Measurements from ENCODE around the gene SFXN2. TPM values are rescaled to one million over a fixed set of nuclear protein-coding genes. Genes with fewer than 3 reads are reported as not detected.

The SFXN2 gene
- total RNA-seq, 1 donor from 2014 or later: 12.0 TPM

GRCh38 chr10:102729029-102730026 lies 14.9 kb downstream of the SFXN2 start:
- DNase-seq: peak; percentile 93
- ATAC-seq: peak; percentile 96
- intact Hi-C loops (cut with DNase I): loop anchor here (5.0 kb wide), 2 partner anchors 163 to 173 kb away; no protein-coding TSS in a partner anchor
- no peaks in the 10 kb centered on the region for H3K9me3 ChIP-seq
- TF ChIP-seq, protein P1, sequence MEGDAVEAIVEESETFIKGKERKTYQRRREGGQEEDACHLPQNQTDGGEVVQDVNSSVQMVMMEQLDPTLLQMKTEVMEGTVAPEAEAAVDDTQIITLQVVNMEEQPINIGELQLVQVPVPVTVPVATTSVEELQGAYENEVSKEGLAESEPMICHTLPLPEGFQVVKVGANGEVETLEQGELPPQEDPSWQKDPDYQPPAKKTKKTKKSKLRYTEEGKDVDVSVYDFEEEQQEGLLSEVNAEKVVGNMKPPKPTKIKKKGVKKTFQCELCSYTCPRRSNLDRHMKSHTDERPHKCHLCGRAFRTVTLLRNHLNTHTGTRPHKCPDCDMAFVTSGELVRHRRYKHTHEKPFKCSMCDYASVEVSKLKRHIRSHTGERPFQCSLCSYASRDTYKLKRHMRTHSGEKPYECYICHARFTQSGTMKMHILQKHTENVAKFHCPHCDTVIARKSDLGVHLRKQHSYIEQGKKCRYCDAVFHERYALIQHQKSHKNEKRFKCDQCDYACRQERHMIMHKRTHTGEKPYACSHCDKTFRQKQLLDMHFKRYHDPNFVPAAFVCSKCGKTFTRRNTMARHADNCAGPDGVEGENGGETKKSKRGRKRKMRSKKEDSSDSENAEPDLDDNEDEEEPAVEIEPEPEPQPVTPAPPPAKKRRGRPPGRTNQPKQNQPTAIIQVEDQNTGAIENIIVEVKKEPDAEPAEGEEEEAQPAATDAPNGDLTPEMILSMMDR (IDR thresholded peaks at IDR 0.05): peak; percentile 91
- no peak overlapping the region for H3K4me3 ChIP-seq
- H3K4me1 ChIP-seq: peaks cover 10% of the 10 kb centered on the region
- peaks cover 30% of the 10 kb centered on the region for H3K36me3 ChIP-seq
- no peak overlapping the region for H3K27ac ChIP-seq
- no peaks in the 10 kb centered on the region for H3K27me3 ChIP-seq

GRCh38 chr10:102731222-102731800 lies 16.9 kb downstream of the SFXN2 start:
- no peak for DNase-seq
- H3K36me3 ChIP-seq: peaks cover 30% of the 10 kb centered on the region
- H3K27ac ChIP-seq: no peak overlapping the region
- H3K9me3 ChIP-seq: no peaks in the 10 kb centered on the region
- H3K4me3 ChIP-seq: no peak overlapping the region
- intact Hi-C loops (cut with DNase I): loop anchor here (5.0 kb wide), 1 partner anchor 161 kb away; no protein-coding TSS in a partner anchor
- no peak for ATAC-seq
- TF ChIP-seq, protein P1 (IDR thresholded peaks at IDR 0.05): no peak
- peaks cover 10% of the 10 kb centered on the region for H3K4me1 ChIP-seq
- H3K27me3 ChIP-seq: no peaks in the 10 kb centered on the region

DNA sequence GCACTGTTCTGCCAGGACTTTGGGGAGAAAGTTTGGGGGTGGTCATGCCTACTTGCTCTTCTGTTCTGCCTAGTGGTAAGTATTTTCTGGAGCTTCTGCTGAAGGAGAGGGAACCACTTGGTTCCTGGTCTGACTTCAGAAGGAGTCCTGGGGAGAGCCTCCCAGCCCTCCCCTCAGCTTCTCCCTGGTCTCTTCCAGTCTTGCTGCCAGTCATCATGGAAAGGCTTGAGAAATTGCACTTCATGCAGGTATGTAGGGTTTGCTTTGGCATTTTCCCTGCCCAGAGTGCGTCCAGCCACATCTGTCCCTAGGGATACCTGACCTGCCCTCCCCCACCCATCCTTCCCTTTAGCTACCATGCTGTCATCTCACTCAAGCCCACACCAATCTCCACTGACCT lies 18.2 kb downstream of the SFXN2 start:
- Histone ChIP-seq H3K36me3 (peaks cover 23% of the 10 kb centered on the region), H3K9me3 (no peaks in the 10 kb centered on the region), H3K27me3 (no peaks in the 10 kb centered on the region), H3K4me3 (no peak overlapping the region), H3K4me1 (peaks cover 10% of the 10 kb centered on the region), H3K27ac (no peak overlapping the region)
- DNase-seq: no peak
- TF ChIP-seq, protein P1 (IDR thresholded peaks at IDR 0.05): no peak
- ATAC-seq: no peak
- intact Hi-C loops (cut with DNase I): loop anchor here (5.0 kb wide), 1 partner anchor 160 kb away; no protein-coding TSS in a partner anchor

DNA sequence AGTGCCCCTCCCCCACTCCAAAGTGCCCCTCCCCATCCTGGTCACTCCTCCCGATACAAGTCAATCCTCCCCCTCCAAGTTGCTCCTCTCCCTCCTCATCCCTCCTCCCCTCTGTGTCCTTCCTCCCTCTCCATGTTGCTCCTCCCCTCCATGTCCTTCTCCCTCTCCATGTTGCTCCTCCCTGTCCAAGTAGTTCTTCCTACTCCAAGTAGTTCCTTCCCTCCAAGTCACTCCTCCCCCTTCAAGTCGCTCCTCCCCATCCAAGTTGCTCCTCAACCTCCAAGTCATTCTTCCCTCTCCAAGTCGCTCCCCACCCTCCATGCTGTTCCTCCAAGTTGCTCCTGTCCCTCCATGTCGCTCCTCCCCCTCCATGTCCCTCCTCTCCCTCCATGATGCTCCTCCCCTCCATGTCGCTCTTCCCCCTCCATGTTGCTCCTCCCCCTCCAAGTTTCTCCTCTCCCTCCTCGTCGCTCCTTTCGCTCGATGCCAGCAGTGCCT lies 20.7 kb downstream of the SFXN2 start:
- DNase-seq: no peak
- peak; percentile 22 for ATAC-seq
- H3K36me3 ChIP-seq: peaks cover 18% of the 10 kb centered on the region
- H3K4me1 ChIP-seq: peaks cover 16% of the 10 kb centered on the region
- intact Hi-C loops (cut with DNase I): no loop called here
- H3K27me3 ChIP-seq: no peaks in the 10 kb centered on the region
- no peak overlapping the region for H3K27ac ChIP-seq
- H3K9me3 ChIP-seq: no peaks in the 10 kb centered on the region
- H3K4me3 ChIP-seq: no peak overlapping the region
- TF ChIP-seq, protein P1 (IDR thresholded peaks at IDR 0.05): no peak

DNA sequence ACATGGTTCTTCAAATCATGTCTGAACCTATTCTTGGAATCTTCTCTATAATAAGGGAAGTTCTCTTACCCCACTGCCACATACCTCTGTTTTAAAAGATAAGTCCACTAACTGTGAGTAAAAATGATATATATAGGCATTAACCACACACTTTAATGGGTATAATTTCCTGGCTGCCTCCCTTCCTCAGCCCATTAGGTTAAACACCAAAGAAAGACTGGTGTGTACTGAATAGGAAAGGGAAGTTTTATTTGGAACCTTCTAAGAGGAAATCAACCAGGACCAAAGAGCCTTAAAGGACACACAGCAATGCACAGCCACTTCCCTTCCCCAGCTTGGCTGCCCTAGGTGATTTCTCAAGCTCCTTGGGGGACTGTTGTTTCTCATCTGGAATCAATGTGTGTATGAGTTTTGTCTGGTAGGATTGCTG lies 24.3 kb downstream of the SFXN2 start:
- intact Hi-C loops (cut with DNase I): no loop called here
- H3K27ac ChIP-seq: peak overlapping the region; percentile 30

More for the DNA sequence above, 24.3 kb downstream of the SFXN2 start:
- peaks cover 12% of the 10 kb centered on the region for H3K4me1 ChIP-seq
- no peak for DNase-seq
- no peaks in the 10 kb centered on the region for H3K27me3 ChIP-seq
- H3K9me3 ChIP-seq: no peaks in the 10 kb centered on the region
- H3K36me3 ChIP-seq: peaks cover 2% of the 10 kb centered on the region
- TF ChIP-seq, protein P1 (IDR thresholded peaks at IDR 0.05): no peak
- ATAC-seq: no peak
- no peak overlapping the region for H3K4me3 ChIP-seq

Data from upper lobe of right lung (tissue), 1 donor.